Karpas-422 (cell line): ENCODE data around the gene S100A12. TPM values are rescaled to one million over a fixed set of nuclear protein-coding genes. Genes with fewer than 3 reads are reported as not detected.
A peak's percentile ranks its signal among the peaks of the same experiment; 100 is the strongest.
"Not testable (repeated sequence)": the region's sequence is repeated elsewhere in the genome, so short reads cannot be mapped to it uniquely, and the experiment has no call there.

Source experiments
- DNase-seq: peaks from one replicate; pipeline ENCODE4 v3.0.0-alpha.2; 2015
- H2AFZ ChIP-seq: fragments of 200-600 bp; sonication (generic); 2 replicates; pipeline ENCODE4 v1.6.1; 2014; ENCODE audit warnings: antibody characterized with exemption, low read length, mixed read lengths
- H3K27ac ChIP-seq: fragments of 200-600 bp; sonication (generic); 2 replicates; pipeline ENCODE4 v1.5.1; 2014; ENCODE audit warnings: mild to moderate bottlenecking, low read length, moderate library complexity
- H3K27me3 ChIP-seq: fragments of 200-600 bp; sonication (generic); 2 replicates; pipeline ENCODE4 v1.6.1; 2014; ENCODE audit warnings: low read length, mixed read lengths
- H3K36me3 ChIP-seq: fragments of 200-600 bp; sonication (generic); 2 replicates; pipeline ENCODE4 v1.6.1; 2014; ENCODE audit warnings: low read length, mixed read lengths; ENCODE audit not compliant: insufficient read depth
- H3K4me1 ChIP-seq: fragments of 200-600 bp; sonication (generic); 2 replicates; pipeline ENCODE4 v1.6.1; 2014; ENCODE audit warnings: mild to moderate bottlenecking, low read length, mixed read lengths
- H3K4me2 ChIP-seq: fragments of 200-600 bp; sonication (generic); 2 replicates; pipeline ENCODE4 v1.6.1; 2014; ENCODE audit warnings: low read length, low read depth, mild to moderate bottlenecking; ENCODE audit not compliant: poor library complexity, severe bottlenecking
- H3K4me3 ChIP-seq: fragments of 200-600 bp; sonication (generic); 2 replicates; pipeline ENCODE4 v1.5.1; 2014; ENCODE audit warnings: mild to moderate bottlenecking, antibody characterized with exemption, low read length, mixed read lengths
- H3K79me2 ChIP-seq: fragments of 200-600 bp; sonication (generic); 2 replicates; pipeline ENCODE4 v1.6.1; 2014; ENCODE audit warnings: mild to moderate bottlenecking, low read length, mixed read lengths
- H3K9ac ChIP-seq: fragments of 200-600 bp; sonication (generic); 2 replicates; pipeline ENCODE4 v1.6.0; 2014; ENCODE audit warnings: low read length
- H3K9me2 ChIP-seq: fragments of 200-600 bp; sonication (generic), shearing (Covaris generic); replicated peaks from 2 replicates; pipeline ENCODE4 v1.6.0; 2014; ENCODE audit warnings: mild to moderate bottlenecking, low read length, moderate library complexity; ENCODE audit not compliant: insufficient read depth
- H3K9me3 ChIP-seq: fragments of 300-700, 200-600 bp; sonication (generic); 2 replicates; pipeline ENCODE4 v1.6.1; 2014; ENCODE audit warnings: low read length, mixed read lengths
- H4K20me1 ChIP-seq: fragments of 200-600 bp; sonication (generic); 2 replicates; pipeline ENCODE4 v1.6.1; 2014; ENCODE audit warnings: mild to moderate bottlenecking, antibody characterized with exemption, low read length, low read depth; ENCODE audit not compliant: insufficient read depth
- total RNA-seq: library from RNA; depleted of rRNA; stranded (reverse); fragments of >200 nt; shearing (Covaris generic); gene quantifications from 2 replicates; pipeline ENCODE4 v1.2.3, GENCODE V29; 2014; ENCODE audit warnings: low replicate concordance

Gene S100A12
- total RNA-seq, 1 experiment from 2014 or later = not detected

- not testable (repeated sequence) for H3K4me2 ChIP-seq, H3K36me3 ChIP-seq, H3K79me2 ChIP-seq, H3K4me1 ChIP-seq, H3K9me3 ChIP-seq, H3K9me2 ChIP-seq, H3K4me3 ChIP-seq, DNase-seq, H2AFZ ChIP-seq, H3K27me3 ChIP-seq, H4K20me1 ChIP-seq, H3K9ac ChIP-seq, H3K27ac ChIP-seq
These were observed 31.9 kb upstream of the S100A12 start for GRCh38 chr1:153407274-153407673.

DNA sequence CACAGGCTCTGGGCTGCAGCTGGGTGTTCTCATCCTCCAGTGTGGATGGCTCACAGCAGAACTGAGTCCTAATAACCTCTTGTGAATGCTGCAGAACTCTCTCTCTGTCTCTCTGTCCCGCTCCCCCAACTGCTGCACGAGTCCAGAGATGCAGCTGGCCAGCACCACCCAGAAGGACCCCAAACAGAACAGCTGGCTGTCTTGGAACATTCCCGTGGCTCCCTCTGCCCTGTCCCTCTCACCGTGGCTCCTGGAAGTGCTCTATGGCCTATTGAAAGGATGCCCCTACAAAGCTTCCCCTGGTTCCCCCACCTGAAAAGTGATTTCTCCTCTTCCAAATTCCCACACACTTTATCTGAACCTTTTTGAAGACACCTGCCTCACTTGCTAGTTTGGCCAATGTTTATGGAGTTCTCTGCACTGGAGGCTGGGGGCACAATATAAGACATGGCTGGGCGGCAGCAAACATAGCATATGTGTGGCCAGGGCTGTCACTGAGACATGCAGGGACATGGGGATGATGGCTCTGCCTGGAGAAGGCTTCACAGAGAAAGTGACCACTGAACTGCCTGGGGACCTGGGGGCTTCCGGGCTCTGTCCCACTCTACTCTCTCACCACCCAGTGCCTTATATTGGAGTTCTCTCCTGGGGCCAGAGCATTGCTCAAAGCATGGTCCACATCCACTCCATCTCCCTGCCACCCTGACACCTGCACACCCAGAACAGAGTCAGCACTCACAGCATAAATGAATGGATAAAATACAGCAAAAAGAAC, 30.6 kb upstream of the S100A12 start:
- H3K27me3 ChIP-seq, H3K79me2 ChIP-seq, H3K4me3 ChIP-seq, H3K27ac ChIP-seq, H2AFZ ChIP-seq, H3K9me3 ChIP-seq, DNase-seq, H4K20me1 ChIP-seq, H3K36me3 ChIP-seq, H3K9ac ChIP-seq, H3K9me2 ChIP-seq, H3K4me2 ChIP-seq, H3K4me1 ChIP-seq: not testable (repeated sequence)

- no peaks in the 10 kb centered on the region for H3K9me2 ChIP-seq
- H4K20me1 ChIP-seq = no peaks in the 10 kb centered on the region
- no peak overlapping the region for H2AFZ ChIP-seq
- H3K4me2 ChIP-seq = no peak overlapping the region
- no peaks in the 10 kb centered on the region for H3K36me3 ChIP-seq
- no peaks in the 10 kb centered on the region for H3K79me2 ChIP-seq
- H3K9me3 ChIP-seq = no peaks in the 10 kb centered on the region
- H3K4me1 ChIP-seq = no peaks in the 10 kb centered on the region
- H3K9ac ChIP-seq = no peak overlapping the region
- H3K27me3 ChIP-seq = no peaks in the 10 kb centered on the region
- peak; percentile 75 for DNase-seq
- H3K27ac ChIP-seq = no peak overlapping the region
- no peak overlapping the region for H3K4me3 ChIP-seq
These were observed 29.3 kb upstream of the S100A12 start for GRCh38 chr1:153404768-153405167.

GRCh38 chr1:153404086-153404635, 28.7 kb upstream of the S100A12 start:
- Histone ChIP-seq H2AFZ (no peak overlapping the region), H3K4me3 (no peak overlapping the region), H4K20me1 (no peaks in the 10 kb centered on the region), H3K9ac (no peak overlapping the region), H3K4me2 (no peak overlapping the region), H3K9me2 (no peaks in the 10 kb centered on the region), H3K36me3 (no peaks in the 10 kb centered on the region), H3K79me2 (no peaks in the 10 kb centered on the region), H3K27me3 (no peaks in the 10 kb centered on the region), H3K9me3 (no peaks in the 10 kb centered on the region), H3K4me1 (no peaks in the 10 kb centered on the region), H3K27ac (no peak overlapping the region)
- no peak for DNase-seq

GRCh38 chr1:153403421-153404085, 28.1 kb upstream of the S100A12 start:
- no peak overlapping the region for H3K9ac ChIP-seq
- no peak for DNase-seq
- no peaks in the 10 kb centered on the region for H3K36me3 ChIP-seq
- H4K20me1 ChIP-seq = no peaks in the 10 kb centered on the region
- H3K4me3 ChIP-seq = no peak overlapping the region
- H2AFZ ChIP-seq = no peak overlapping the region
- no peaks in the 10 kb centered on the region for H3K27me3 ChIP-seq
- no peaks in the 10 kb centered on the region for H3K9me2 ChIP-seq
- H3K9me3 ChIP-seq = no peaks in the 10 kb centered on the region
- H3K4me2 ChIP-seq = no peak overlapping the region
- H3K27ac ChIP-seq = no peak overlapping the region
- no peaks in the 10 kb centered on the region for H3K4me1 ChIP-seq
- no peaks in the 10 kb centered on the region for H3K79me2 ChIP-seq

DNA sequence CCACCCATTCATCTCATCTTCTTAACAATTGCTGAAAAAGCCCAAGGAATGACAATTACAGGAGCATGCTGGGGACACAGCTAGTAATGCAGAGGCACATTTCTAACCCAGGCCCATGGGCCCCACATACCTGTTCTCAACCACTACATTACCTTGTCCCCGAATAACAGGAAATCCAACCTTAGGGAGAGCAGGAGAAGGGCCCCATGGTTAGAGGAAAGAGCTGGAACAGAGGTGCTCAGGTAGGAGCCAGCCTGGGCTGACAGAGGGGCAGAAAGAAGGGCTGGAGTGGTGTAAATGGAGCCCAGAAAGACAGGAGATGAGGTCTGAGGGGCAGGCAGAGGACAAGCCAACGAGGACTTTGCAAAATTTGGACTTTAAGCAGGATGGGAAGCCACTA, 26.8 kb upstream of the S100A12 start:
- Histone ChIP-seq H3K4me1 (no peaks in the 10 kb centered on the region), H3K27me3 (no peaks in the 10 kb centered on the region), H3K4me2 (no peak overlapping the region), H3K9me3 (no peaks in the 10 kb centered on the region), H3K36me3 (no peaks in the 10 kb centered on the region), H2AFZ (no peak overlapping the region), H3K27ac (no peak overlapping the region), H3K4me3 (no peak overlapping the region), H3K9me2 (no peaks in the 10 kb centered on the region), H3K79me2 (no peaks in the 10 kb centered on the region), H3K9ac (no peak overlapping the region), H4K20me1 (no peaks in the 10 kb centered on the region)
- DNase-seq = no peak

- Histone ChIP-seq H2AFZ (no peak overlapping the region), H3K27ac (no peak overlapping the region), H4K20me1 (no peaks in the 10 kb centered on the region), H3K27me3 (no peaks in the 10 kb centered on the region), H3K9me2 (no peaks in the 10 kb centered on the region), H3K79me2 (no peaks in the 10 kb centered on the region), H3K4me2 (no peak overlapping the region), H3K36me3 (no peaks in the 10 kb centered on the region), H3K9me3 (no peaks in the 10 kb centered on the region), H3K9ac (no peak overlapping the region), H3K4me1 (no peaks in the 10 kb centered on the region), H3K4me3 (no peak overlapping the region)
- no peak for DNase-seq
These were observed 26.0 kb upstream of the S100A12 start for GRCh38 chr1:153401461-153401860.

DNA sequence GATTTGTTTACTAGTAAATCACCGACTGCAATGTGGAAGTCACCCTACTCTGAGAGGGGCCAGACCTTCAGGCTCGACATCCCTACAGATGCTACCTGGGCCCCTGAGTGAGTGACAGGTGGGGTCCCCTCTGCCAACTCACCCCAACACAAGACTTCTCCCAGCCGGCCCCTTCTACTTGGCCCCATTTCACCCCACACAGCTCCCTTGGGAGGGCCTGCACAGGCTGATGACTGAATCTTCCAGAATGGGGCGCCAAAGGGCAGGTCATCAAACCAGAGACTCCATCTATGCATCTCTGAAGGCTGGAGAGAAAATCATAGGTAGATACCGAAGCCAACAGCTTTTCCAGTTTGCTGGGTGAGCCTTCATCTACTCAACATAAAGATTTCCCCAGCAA, 24.8 kb upstream of the S100A12 start:
- H4K20me1 ChIP-seq = no peaks in the 10 kb centered on the region

More for the DNA sequence above, 24.8 kb upstream of the S100A12 start:
- Histone ChIP-seq H3K9me3 (no peaks in the 10 kb centered on the region), H3K9ac (no peak overlapping the region), H3K36me3 (no peaks in the 10 kb centered on the region), H2AFZ (no peak overlapping the region), H3K27me3 (no peaks in the 10 kb centered on the region), H3K4me2 (no peak overlapping the region), H3K79me2 (no peaks in the 10 kb centered on the region), H3K27ac (no peak overlapping the region), H3K9me2 (no peaks in the 10 kb centered on the region), H3K4me3 (no peak overlapping the region), H3K4me1 (no peaks in the 10 kb centered on the region)
- DNase-seq = no peak
